CD14-positive monocyte (primary cell): ENCODE measurements around the gene LLCFC1. TPM values are rescaled to one million over a fixed set of nuclear protein-coding genes. Genes with fewer than 3 reads are reported as not detected.

Experiments
- DNase-seq, 3 donors: peaks; one replicate each; pipeline ENCODE4 v3.0.0-alpha.2; 2011 to 2022
- H2AFZ ChIP-seq: 2 replicates; pipeline ENCODE4 v1.6.0; 2012; ENCODE audit warnings: mild to moderate bottlenecking, low read depth, low read length, inconsistent platforms; ENCODE audit not compliant: insufficient read depth, poor library complexity, severe bottlenecking
- H3K27ac ChIP-seq, 2 donors: 1 replicate in 1 of 2; 2 replicates in 1 of 2; pipeline ENCODE4 v1.5.1; 2012 to 2013; ENCODE audit warnings: low read length in 2 of 2, control low read depth in 1 of 2, inconsistent platforms in 1 of 2, low read depth in 1 of 2, mild to moderate bottlenecking in 1 of 2
- H3K27me3 ChIP-seq, 2 donors: one replicate each; pipeline versions ENCODE4 v1.6.0 to v1.6.1; 2011 to 2013; ENCODE audit warnings: low read length in 2 of 2; ENCODE audit not compliant: control insufficient read depth in 2 of 2, insufficient read depth in 2 of 2
- H3K36me3 ChIP-seq, 2 donors: replicated peaks in 1 of 2; 1 replicate in 1 of 2; 2 replicates in 1 of 2; pipeline versions ENCODE4 v1.5.1 to v1.6.1; 2012 to 2013; ENCODE audit warnings: low read length in 2 of 2, control low read depth in 1 of 2, inconsistent platforms in 1 of 2, mild to moderate bottlenecking in 1 of 2; ENCODE audit not compliant: insufficient read depth in 2 of 2, control insufficient read depth in 1 of 2
- H3K4me1 ChIP-seq, 2 donors: 1 replicate in 1 of 2; 2 replicates in 1 of 2; pipeline versions ENCODE4 v1.5.1 to v1.6.1; 2012 to 2013; ENCODE audit warnings: low read length in 2 of 2, control low read depth in 1 of 2, inconsistent platforms in 1 of 2, mild to moderate bottlenecking in 1 of 2, moderate library complexity in 1 of 2; ENCODE audit not compliant: insufficient read depth in 2 of 2, control insufficient read depth in 1 of 2
- H3K4me2 ChIP-seq: replicated peaks from 2 replicates; pipeline ENCODE3; 2012; ENCODE audit warnings: low read length, moderate library complexity, mild to moderate bottlenecking; ENCODE audit not compliant: poor library complexity, severe bottlenecking; ENCODE audit errors: extremely low read depth
- H3K4me3 ChIP-seq, 3 experiments: fragments of 200-600 bp in 1 of 3; sonication (generic) in 1 of 3; replicated peaks in 1 of 3; 1 replicate in 2 of 3; 2 replicates in 1 of 3; pipeline ENCODE4 v1.5.1; 2011 to 2013; ENCODE audit warnings: low read length in 3 of 3, mild to moderate bottlenecking in 3 of 3, control low read depth in 2 of 3, low read depth in 2 of 3, inconsistent platforms in 1 of 3, moderate library complexity in 1 of 3
- H3K79me2 ChIP-seq: 2 replicates; pipeline ENCODE4 v1.6.0; 2012; ENCODE audit warnings: mild to moderate bottlenecking, control low read depth, inconsistent platforms, low read length, moderate library complexity; ENCODE audit not compliant: insufficient read depth
- H3K9ac ChIP-seq: 2 replicates; pipeline ENCODE4 v1.6.0; 2017; ENCODE audit warnings: low read length, mild to moderate bottlenecking; ENCODE audit not compliant: insufficient read depth, poor library complexity, severe bottlenecking
- H3K9me3 ChIP-seq, 2 donors: replicated peaks in 1 of 2; 1 replicate in 1 of 2; 2 replicates in 1 of 2; pipeline versions ENCODE4 v1.5.1 to v1.6.1; 2012 to 2013; ENCODE audit warnings: low read length in 2 of 2, control low read depth in 1 of 2; ENCODE audit not compliant: control insufficient read depth in 1 of 2, insufficient read depth in 1 of 2
- H4K20me1 ChIP-seq: 2 replicates; pipeline ENCODE4 v1.6.0; 2012; ENCODE audit warnings: mild to moderate bottlenecking, low read length, control low read depth, moderate library complexity; ENCODE audit not compliant: insufficient read depth
- H3K27ac Mint-ChIP-seq, 7 donors: one replicate each; pipeline ENCODE4 v1.8.0; 2020; ENCODE audit warnings: mild to moderate bottlenecking in 7 of 7, mixed read lengths in 7 of 7, moderate library complexity in 6 of 7, inconsistent platforms in 2 of 7
- H3K27me3 Mint-ChIP-seq, 3 donors: one replicate each; pipeline ENCODE4 v1.8.0; 2021 to 2022; ENCODE audit warnings: low read depth in 3 of 3, mild to moderate bottlenecking in 3 of 3, mixed read lengths in 3 of 3, moderate library complexity in 3 of 3, inconsistent platforms in 1 of 3
- H3K36me3 Mint-ChIP-seq, 2 donors: one replicate each; pipeline ENCODE4 v1.8.0; 2020; ENCODE audit warnings: mixed read lengths in 2 of 2, inconsistent platforms in 1 of 2, mild to moderate bottlenecking in 1 of 2
- H3K4me1 Mint-ChIP-seq: one replicate; pipeline ENCODE4 v1.8.0; 2020; ENCODE audit warnings: mild to moderate bottlenecking, mixed read lengths
- H3K4me3 Mint-ChIP-seq, 2 donors: one replicate each; pipeline ENCODE4 v1.8.0; 2020; ENCODE audit warnings: mild to moderate bottlenecking in 2 of 2, mixed read lengths in 2 of 2, moderate library complexity in 1 of 2
- H3K9me3 Mint-ChIP-seq, 7 donors: one replicate each; pipeline ENCODE4 v1.8.0; 2020 to 2022; ENCODE audit warnings: mixed read lengths in 7 of 7, mild to moderate bottlenecking in 6 of 7, moderate library complexity in 6 of 7, inconsistent platforms in 2 of 7
- WGBS: methylation state at CpG from one replicate; pipeline ENCODE4 v1.1.5; 2013; ENCODE audit warnings: missing lambda C conversion rate; ENCODE audit not compliant: insufficient coverage; 5-methylcytosine and 5-hydroxymethylcytosine counted together
- intact Hi-C, 2 donors: fragments of 100-400 bp; cut with micrococcal nuclease; formaldehyde crosslinking; loops; one replicate each; pipeline versions ENCODE4 v1.15.0 to v1.15.1; 2023
- polyA plus RNA-seq, 3 donors: library from polyadenylated mRNA; depleted of rRNA in 1 of 3; unstranded in 2 of 3; stranded (reverse) in 1 of 3; fragments of 300-500 nt in 2 of 3; fragments of >200 nt in 1 of 3; fragmentation: Illumina TruSeq in 2 of 3; gene quantifications; 1 replicate in 2 of 3; 2 replicates in 1 of 3; pipeline ENCODE4 v1.2.3, GENCODE V29; 2012 to 2021
- TF ChIP-seq, protein P1 (sequence below): fragments of 200-600 bp; IDR thresholded peaks from one replicate; pipeline ENCODE4 v1.8.0; 2022; ENCODE audit warnings: antibody characterized with exemption, mild to moderate bottlenecking

The LLCFC1 gene
- polyA plus RNA-seq, 3 donors = 0.84 TPM; not detected in 2

DNA sequence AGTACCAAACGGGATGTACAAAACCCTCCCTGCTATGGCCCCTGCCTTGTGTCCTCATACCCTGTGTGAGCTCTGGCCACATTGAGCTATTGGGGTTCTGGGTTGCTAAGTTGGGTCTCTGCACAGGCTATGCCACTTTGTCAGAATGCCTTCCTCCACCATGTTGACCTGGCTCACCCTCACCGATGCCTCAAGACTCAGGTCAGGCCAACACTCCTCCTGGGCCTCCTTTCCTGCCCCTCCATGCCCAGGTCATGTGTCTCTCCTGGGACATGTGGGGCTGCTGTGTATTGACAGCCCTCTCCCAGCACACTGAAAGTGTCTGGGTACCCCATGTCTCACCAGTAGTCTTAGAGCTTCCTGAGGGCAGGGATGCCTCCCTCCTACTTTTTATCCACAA is 20.4 kb upstream of the LLCFC1 start:
- H3K9me3 ChIP-seq = no peaks in the 10 kb centered on the region
- intact Hi-C loops = no loop called here
- H3K27ac ChIP-seq = no peak overlapping the region
- H3K4me1 ChIP-seq = no peaks in the 10 kb centered on the region
- no peak overlapping the region for H3K9ac ChIP-seq
- H3K4me2 ChIP-seq = no peak overlapping the region
- Mint-ChIP-seq H3K36me3 (no peaks in the 10 kb centered on the region), H3K27me3 (peaks cover 2 to 14% (median 2%) of the 10 kb centered on the region in 3 donors), H3K27ac (no peak overlapping the region), H3K9me3 (peaks cover 0 to 2% (median 0%) of the 10 kb centered on the region in 7 donors), H3K4me1 (peaks cover under 1% of the 10 kb centered on the region), H3K4me3 (no peak overlapping the region)
- no peaks in the 10 kb centered on the region for H3K79me2 ChIP-seq
- no peak overlapping the region for H2AFZ ChIP-seq
- no peaks in the 10 kb centered on the region for H3K36me3 ChIP-seq
- H3K27me3 ChIP-seq = no peaks in the 10 kb centered on the region
- H3K4me3 ChIP-seq = no peak overlapping the region
- no peaks in the 10 kb centered on the region for H4K20me1 ChIP-seq
- DNase-seq = no peak
- WGBS = no CpG with 5 or more reads among the region's 2 CpGs
- TF ChIP-seq, protein P1, sequence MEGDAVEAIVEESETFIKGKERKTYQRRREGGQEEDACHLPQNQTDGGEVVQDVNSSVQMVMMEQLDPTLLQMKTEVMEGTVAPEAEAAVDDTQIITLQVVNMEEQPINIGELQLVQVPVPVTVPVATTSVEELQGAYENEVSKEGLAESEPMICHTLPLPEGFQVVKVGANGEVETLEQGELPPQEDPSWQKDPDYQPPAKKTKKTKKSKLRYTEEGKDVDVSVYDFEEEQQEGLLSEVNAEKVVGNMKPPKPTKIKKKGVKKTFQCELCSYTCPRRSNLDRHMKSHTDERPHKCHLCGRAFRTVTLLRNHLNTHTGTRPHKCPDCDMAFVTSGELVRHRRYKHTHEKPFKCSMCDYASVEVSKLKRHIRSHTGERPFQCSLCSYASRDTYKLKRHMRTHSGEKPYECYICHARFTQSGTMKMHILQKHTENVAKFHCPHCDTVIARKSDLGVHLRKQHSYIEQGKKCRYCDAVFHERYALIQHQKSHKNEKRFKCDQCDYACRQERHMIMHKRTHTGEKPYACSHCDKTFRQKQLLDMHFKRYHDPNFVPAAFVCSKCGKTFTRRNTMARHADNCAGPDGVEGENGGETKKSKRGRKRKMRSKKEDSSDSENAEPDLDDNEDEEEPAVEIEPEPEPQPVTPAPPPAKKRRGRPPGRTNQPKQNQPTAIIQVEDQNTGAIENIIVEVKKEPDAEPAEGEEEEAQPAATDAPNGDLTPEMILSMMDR = no peak

DNA sequence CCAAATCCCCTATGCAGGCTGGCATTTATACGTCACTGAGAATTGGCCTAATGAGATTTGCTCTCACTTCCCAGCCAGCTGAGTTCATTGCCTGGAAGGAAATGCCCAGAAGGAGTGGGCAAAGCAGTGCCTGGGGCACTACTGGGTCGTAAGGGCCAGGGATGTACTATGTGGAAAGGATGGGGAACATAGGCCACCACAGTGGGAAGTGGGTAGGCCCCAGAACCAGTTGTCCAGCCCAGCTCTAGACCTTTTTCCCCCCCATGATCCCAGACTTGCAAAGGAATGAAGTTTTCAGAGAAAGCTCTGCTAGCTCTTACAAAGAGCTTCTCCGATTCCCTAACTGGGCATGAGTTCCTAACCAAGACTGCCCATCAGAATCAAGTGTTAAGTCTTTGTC is 19.6 kb upstream of the LLCFC1 start:
- no peaks in the 10 kb centered on the region for H3K4me1 ChIP-seq
- no peaks in the 10 kb centered on the region for H4K20me1 ChIP-seq
- Mint-ChIP-seq H3K27me3 (peaks cover 2 to 16% (median 2%) of the 10 kb centered on the region in 3 donors), H3K36me3 (no peaks in the 10 kb centered on the region), H3K27ac (no peak overlapping the region), H3K9me3 (peaks cover 0 to 2% (median 0%) of the 10 kb centered on the region in 7 donors), H3K4me3 (no peak overlapping the region), H3K4me1 (no peaks in the 10 kb centered on the region)
- H3K9ac ChIP-seq = no peak overlapping the region
- H3K4me3 ChIP-seq = no peak overlapping the region
- no peaks in the 10 kb centered on the region for H3K27me3 ChIP-seq
- no peaks in the 10 kb centered on the region for H3K9me3 ChIP-seq
- DNase-seq = no peak
- H3K4me2 ChIP-seq = no peak overlapping the region
- no peak overlapping the region for H2AFZ ChIP-seq
- 100% methylated on average over 2 of the region's 3 CpGs for WGBS
- no peak overlapping the region for H3K27ac ChIP-seq
- intact Hi-C loops = no loop called here
- TF ChIP-seq, protein P1 = no peak
- H3K79me2 ChIP-seq = no peaks in the 10 kb centered on the region
- H3K36me3 ChIP-seq = no peaks in the 10 kb centered on the region
